Hepatocyte (in vitro differentiated cells): ENCODE data around the gene PDGFRA.
"Not testable (repeated sequence)": the region's sequence is repeated elsewhere in the genome, so short reads cannot be mapped to it uniquely, and the experiment has no call there.

Experiments used
- EZH2 ChIP-seq: fragments of 200-600 bp; sonication (generic); IDR thresholded peaks from 2 replicates; pipeline ENCODE4 v1.6.1; 2016; ENCODE audit warnings: antibody characterized with exemption, mild to moderate bottlenecking, borderline replicate concordance
- EZH2phosphoT487 ChIP-seq: fragments of 200-600 bp; sonication (generic); IDR thresholded peaks from one replicate; pipeline ENCODE4 v1.6.1; 2018; ENCODE audit warnings: antibody characterized with exemption, mild to moderate bottlenecking, low read depth, moderate library complexity; ENCODE audit not compliant: unreplicated experiment, severe bottlenecking
- TF ChIP-seq, protein P1 (sequence below): fragments of 200-600 bp; sonication (generic); IDR thresholded peaks from 2 replicates; pipeline ENCODE4 v1.5.1; 2016; ENCODE audit warnings: antibody characterized with exemption, mild to moderate bottlenecking; ENCODE audit not compliant: poor library complexity

DNA sequence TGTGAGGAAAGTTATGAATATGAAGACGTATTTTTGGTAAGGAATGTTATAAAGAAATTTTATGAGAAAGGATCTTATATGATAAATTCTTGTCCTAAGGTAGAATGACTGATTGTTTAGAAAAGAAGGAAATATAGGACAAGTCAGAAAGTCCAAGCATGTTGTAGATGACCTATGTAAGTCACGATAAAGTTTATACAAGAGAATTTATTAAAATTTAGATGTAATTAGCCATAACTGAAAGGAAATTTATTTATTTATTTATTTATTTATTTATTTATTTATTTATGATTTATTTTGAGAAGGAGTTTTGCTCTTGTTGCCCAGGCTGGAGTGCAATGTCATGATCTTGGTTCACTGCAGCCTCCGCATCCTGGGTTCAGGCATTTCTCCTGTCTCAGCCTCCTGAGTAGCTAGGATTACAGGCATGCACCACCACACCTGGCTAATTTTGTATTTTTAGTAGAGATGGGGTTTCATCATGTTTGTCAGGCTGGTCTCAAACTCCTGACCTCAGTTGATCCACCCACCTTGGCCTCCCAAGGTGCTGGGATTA lies 12.3 kb downstream of the PDGFRA start:
- TF ChIP-seq, protein P1, sequence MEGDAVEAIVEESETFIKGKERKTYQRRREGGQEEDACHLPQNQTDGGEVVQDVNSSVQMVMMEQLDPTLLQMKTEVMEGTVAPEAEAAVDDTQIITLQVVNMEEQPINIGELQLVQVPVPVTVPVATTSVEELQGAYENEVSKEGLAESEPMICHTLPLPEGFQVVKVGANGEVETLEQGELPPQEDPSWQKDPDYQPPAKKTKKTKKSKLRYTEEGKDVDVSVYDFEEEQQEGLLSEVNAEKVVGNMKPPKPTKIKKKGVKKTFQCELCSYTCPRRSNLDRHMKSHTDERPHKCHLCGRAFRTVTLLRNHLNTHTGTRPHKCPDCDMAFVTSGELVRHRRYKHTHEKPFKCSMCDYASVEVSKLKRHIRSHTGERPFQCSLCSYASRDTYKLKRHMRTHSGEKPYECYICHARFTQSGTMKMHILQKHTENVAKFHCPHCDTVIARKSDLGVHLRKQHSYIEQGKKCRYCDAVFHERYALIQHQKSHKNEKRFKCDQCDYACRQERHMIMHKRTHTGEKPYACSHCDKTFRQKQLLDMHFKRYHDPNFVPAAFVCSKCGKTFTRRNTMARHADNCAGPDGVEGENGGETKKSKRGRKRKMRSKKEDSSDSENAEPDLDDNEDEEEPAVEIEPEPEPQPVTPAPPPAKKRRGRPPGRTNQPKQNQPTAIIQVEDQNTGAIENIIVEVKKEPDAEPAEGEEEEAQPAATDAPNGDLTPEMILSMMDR = not testable (repeated sequence)
- TF ChIP-seq EZH2, EZH2phosphoT487: not testable (repeated sequence)
